Astrocyte of the hippocampus (primary cell): ENCODE data around the gene WRAP73.

Experiments used
- DNase-seq: peaks from one replicate; pipeline ENCODE4 v3.0.0; 2011; ENCODE audit warnings: low read depth, low spot score

WRAP73 gene

DNA sequence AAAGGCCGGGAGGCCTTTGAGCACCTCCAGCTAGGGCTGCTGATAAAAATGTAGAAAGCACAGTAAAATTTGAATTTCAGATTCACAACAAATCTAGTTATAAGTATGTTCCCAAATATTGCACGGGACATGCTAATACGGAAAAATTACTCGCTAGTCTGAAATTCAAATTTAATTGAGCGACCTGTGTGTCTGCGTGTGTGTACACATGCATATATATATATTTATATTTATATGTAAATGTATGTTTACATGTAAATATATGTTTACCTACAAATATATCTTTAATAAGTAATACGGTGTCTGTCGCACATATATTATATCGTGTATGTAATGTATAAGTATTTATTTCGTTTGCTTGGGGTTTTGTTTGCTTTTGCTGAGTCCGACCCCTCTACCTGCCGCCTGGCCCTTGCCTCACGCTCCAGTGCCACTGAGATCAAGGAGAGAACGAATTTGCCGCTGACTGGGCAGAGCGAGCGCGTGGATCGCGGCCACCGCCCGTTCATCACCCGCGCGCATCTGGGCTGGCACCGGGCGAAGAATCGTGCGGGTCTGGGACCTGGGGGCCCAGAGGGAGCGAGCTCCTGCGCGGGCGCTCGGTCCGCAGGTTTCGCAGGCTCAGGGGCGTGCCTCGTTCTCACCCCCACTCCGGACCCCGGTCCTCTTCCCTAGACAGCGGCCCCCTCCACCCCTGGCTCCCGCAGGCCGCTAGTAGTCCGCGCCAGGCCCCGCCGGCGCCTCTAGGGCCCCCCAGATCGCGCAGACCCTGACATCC lies 534 bp upstream of the WRAP73 start:
- no peak for DNase-seq

DNA sequence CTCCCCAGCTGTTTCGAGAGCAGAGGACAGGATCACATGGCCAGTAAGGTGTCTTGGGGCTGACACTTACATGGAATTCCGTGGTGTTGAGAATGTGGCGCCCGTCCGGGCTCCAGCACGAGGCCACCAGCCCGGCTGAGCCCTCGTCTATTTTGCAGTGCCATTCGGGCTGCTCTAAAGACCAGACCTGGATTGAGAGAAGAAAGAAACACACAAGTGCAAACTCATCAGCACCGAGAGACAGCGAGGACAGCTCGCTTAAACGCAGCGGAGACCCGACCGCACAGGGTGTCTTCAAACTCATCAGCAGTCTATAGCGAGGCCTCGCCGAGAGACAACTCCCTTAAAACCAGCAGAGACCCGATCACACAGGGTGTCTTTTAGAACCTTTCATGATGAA lies 3.3 kb downstream of the WRAP73 start:
- DNase-seq: no peak

DNA sequence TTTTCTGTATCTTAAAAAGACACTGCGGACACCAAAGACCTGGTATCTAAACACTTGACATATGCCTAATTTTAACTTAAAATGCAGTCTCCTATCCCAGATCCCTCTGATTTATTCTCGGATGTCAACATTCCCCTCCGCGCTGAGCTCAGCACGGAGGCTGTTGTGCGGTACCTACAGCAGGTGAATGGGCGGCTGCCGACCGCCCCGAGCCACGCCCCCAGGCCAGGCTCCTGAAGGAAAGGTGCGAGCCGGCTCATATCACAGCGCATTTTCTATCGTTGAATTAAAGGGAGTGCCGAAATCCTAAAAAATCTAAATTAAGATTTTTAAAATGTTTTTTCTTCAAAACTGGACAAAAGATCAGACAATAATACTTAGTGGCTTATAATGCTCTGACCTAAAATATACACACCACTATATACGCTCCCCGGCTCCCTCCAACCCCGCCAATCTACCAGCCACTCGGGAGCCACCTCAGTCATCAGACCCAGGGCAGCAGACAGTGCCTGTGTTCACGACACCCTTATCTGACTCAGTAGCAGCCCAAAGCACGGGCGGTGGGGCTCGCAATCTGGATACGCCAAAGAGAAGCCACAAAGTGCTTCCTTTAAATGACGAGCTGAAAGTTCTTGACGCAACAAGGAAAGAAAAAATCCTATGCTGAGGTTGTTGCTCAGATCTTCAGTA lies 4.1 kb downstream of the WRAP73 start:
- DNase-seq: no peak

GRCh38 chr1:3645247-3645646 lies 4.7 kb downstream of the WRAP73 start:
- no peak for DNase-seq

GRCh38 chr1:3644273-3644672 lies 5.6 kb downstream of the WRAP73 start:
- no peak for DNase-seq

GRCh38 chr1:3642919-3643675 lies 6.8 kb downstream of the WRAP73 start:
- DNase-seq: no peak

- DNase-seq: no peak
These were observed 8.1 kb downstream of the WRAP73 start for GRCh38 chr1:3641816-3642215.

DNA sequence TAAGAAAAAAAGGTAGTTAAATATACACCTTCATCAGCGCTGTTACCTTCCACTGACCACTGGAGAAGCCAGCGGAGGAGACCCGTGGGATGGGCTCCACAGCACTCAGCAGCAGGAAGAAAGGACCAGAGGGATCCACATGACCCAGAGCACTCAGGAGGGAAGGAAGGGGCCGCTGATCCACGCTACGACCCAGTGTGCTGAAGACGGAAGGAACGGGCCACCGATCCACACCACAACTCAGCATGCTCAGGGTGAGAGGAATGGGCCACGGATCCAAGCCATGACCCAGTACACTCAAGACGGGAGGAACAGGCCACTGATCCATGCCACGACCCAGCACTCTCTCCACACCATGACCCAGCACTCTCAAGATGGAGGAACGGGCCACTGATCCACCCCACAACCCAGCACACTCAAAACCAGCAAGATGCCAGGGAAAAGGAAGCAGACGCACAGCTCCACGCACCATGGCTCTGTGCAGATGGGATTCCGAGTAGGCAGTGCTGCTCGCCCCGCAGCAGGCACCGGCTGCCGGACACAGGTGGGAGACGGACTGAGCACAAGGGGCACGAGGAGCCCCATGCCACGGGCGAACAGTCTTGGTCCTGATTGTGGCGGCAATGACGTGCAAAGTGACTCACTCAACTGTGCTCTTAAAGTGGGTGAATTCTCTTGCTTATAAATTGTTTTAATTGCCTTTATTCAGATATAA lies 8.7 kb downstream of the WRAP73 start:
- DNase-seq: no peak

DNA sequence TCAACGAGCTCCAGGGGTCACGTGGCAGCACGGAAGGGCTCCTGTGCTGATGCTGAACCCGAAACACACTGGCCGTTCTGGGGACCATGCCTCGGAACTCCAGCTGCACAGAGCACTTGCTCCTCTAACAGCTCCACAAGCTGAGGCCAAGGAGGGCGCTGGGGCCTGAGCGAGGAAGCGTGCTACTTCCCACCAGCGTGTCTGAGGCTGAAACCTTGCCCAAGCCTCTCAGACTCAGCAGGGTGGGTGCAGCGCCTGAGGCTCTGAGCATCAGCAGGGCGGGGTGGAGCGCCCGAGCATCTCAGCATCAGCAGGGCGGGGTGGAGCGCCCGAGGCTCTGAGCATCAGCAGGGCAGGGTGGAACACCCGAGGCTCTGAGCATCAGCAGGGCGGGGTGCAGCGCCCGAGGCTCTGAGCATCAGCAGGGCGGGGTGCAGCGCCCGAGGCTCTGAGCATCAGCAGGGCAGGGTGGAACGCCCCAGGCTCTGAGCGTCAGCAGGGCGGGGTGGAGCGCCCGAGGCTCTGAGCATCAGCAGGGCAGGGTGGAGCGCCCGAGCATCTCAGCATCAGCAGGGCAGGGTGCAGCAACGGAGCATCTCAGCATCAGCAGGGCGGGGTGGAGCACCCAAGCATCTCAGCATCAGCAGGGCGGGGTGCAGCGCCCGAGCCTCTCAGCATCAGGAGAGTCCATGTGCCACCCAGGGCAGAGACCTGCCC lies 9.6 kb downstream of the WRAP73 start:
- DNase-seq: no peak

- no peak for DNase-seq
These were observed 10.4 kb downstream of the WRAP73 start for GRCh38 chr1:3639397-3639911.

- no peak for DNase-seq
These were observed 11.2 kb downstream of the WRAP73 start for GRCh38 chr1:3638676-3639075.

DNA sequence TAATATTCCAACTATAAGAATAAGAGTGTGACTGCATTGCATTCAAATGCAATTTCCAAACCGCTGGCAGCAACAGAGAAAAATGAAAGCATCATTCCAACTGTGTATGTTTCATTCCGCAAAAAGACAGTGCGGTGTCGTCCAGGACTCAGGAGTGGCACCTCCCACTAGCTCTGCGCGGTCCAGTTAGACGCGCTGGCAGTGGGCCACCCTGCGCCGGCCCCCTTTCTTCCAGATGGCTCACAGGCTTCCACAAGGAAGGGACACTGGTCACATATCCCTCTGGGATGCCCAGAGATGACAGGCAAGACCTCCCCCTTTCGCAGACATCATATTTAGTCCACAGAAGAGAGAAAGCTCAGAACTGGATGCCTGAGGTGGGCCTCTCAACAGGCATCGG lies 11.9 kb downstream of the WRAP73 start:
- no peak for DNase-seq

DNA sequence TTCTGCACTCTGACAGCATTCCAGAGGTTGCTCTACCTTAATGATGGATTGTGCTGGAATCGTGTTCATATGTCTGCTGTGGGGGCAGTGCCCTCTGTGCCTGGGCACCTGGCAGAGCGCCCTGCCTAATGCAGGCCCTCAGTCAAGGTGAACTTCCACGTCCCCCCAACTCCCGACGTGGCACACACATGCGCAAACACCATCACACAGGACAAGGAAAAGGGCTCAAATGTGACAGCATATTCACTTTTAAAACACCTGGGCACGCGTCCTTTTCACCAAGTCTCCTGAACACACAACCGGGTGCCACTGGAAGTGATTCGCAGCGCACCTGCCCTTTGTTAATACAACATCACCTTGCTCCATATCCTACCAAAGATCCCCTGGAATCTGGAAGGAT lies 13.4 kb downstream of the WRAP73 start:
- DNase-seq: no peak

DNA sequence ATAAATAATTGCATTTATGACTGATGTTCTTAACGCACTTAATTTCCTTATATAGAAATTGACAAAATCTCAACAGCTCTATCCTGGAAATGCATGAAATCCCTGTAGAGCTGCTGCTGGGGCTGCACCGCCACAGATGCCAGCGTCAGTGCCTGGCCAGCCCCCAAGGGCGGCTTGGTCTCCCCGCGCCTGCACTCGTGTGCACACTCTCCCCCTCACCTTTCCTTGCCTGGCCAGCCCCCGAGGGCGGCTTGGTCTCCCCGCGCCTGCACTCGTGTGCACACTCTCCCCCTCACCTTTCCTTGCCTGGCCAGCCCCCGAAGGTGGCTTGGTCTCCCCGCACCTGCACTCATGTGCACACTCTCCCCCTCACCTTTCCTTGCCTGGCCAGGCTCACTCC lies 13.8 kb downstream of the WRAP73 start:
- no peak for DNase-seq

DNA sequence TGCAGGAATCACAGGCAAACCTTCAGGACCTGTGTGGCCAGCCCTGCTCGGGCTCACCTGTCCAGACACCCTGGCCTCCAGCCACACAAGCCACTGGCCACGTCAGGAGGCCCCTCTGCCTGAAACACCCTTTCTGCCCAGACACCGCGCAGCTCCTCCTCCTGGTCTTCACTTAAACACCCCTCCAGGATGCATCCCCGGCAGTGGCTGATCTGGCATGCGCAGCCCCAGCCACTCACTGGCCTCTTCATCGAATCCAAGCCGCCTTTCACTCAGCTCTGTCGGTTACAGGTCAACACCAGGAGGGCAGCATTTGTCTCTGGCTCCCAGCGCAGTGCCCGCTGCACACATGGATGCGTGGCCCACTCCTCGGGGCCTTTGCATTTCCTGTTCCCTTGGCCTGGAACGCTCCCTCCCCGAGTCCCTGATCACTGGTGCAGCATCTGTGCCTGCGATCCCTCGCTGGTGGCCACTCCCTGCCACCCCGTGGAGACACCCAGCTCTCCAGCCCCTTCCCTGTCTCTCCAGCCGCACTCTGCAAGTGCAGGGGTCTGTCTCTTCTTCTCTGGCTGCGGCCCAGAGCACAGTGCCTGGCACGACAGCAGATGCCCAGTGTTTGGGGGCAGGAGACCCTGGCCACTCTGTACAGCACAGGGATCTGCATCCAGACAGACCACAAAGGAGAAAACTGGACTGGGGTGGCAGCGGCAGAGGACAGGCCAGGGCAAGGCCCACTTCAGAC lies 15.7 kb downstream of the WRAP73 start:
- no peak for DNase-seq

DNA sequence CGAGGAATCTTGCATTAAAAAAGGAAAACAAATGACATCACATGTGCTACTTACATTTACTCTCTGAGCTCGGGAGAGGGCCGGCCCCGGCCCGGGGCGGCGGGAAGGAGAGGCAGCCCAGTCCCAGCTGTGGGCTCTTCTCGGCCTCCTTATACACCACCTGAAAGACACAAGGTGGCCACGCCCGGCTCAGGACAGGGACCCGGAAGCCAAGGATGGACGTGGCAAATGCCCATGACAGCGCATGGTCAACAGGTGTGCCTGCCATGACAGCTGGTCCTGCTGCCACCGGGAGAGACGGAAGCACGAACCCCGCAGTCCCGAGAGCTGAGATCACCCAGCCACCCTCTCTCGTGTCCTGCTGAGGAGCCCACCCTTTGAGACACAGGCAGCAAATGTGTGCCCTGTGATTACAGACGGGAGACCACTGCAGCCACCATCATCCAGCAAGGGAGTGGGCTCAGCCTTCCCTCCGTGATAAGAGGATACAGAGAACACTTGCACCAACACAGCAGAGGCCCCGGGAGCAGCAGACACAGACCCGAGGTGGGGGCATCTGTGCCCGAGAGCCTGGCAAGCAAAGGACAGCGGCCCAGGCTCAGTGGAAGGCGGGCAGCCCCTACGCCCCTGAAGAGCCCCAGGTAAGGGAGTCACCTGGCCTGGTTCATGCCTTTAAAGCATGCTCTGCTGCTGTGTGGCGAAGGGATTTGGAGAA lies 16.4 kb downstream of the WRAP73 start:
- DNase-seq: no peak

- no peak for DNase-seq
These were observed 17.1 kb downstream of the WRAP73 start for GRCh38 chr1:3632716-3633343.

DNA sequence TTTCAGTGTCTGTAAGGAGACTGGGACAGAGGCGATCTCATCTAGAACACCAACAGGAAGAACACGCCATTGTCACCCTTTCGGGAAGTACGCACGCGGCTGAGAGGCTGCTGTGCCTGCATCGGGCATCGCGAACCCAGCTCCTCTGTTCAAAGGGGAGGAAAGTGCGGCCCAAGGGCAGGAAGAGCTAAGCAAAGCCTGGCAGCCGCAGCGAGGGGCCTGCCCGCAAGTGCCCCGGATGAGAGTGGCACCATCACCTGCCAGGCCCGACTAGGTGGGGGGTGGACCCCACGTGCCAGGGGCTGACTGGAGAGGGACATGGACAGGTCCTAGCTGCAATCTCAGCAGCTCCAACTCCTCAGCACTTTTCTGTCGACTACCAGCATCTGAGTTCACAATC lies 17.6 kb downstream of the WRAP73 start:
- no peak for DNase-seq
